Activated naive CD4-positive, alpha-beta T cell treated with anti-CD3 and anti-CD28 coated beads, Interleukin-2, amount 10 ng/mL, durations not matched to agents 5 hours and 36 hours (primary cell): ENCODE results near the gene MYOT. TPM values are rescaled to one million over a fixed set of nuclear protein-coding genes. Genes with fewer than 3 reads are reported as not detected.

Experiments
- total RNA-seq, 2 experiments: library from RNA; stranded (reverse); gene quantifications; one replicate each; pipeline ENCODE4 v1.2.3, GENCODE V29; 2021

MYOT gene, protein sequence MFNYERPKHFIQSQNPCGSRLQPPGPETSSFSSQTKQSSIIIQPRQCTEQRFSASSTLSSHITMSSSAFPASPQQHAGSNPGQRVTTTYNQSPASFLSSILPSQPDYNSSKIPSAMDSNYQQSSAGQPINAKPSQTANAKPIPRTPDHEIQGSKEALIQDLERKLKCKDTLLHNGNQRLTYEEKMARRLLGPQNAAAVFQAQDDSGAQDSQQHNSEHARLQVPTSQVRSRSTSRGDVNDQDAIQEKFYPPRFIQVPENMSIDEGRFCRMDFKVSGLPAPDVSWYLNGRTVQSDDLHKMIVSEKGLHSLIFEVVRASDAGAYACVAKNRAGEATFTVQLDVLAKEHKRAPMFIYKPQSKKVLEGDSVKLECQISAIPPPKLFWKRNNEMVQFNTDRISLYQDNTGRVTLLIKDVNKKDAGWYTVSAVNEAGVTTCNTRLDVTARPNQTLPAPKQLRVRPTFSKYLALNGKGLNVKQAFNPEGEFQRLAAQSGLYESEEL
- total RNA-seq, result not detected

GRCh38 chr5:137867664-137868063 lies at the start of gene MYOT:
Gene MYOT (plus strand): TSS chr5:137867860. CDS start chr5:137870652, 2,792 bp downstream.

GRCh38 chr5:137888863-137889759 lies 21.5 kb downstream of the MYOT start, which contains the start of gene PKD2L2:
Gene PKD2L2 (plus strand): TSS chr5:137889457. CDS start chr5:137889492, 35 bp downstream.

Other genes with a start within 250 kb of the MYOT start
- 10 to 100 TPM; 25.4 to 26.0 TPM for gene KLHL3, start 131.8 kb upstream of the MYOT start, total RNA-seq
- gene HNRNPA0, start 113.5 kb upstream of the MYOT start, total RNA-seq, result 10 to 100 TPM; 29.6 to 30.7 TPM
- not detected for gene PKD2L2, start 21.6 kb downstream of the MYOT start, total RNA-seq
- 10 to 100 TPM; 29.6 to 33.9 TPM for gene FAM13B, start 165.2 kb downstream of the MYOT start, total RNA-seq
- not detected for gene WNT8A, start 216.2 kb downstream of the MYOT start, total RNA-seq